GM12874 (cell line): ENCODE results near the gene TGFBRAP1.

Experiments used
- CTCF ChIP-seq: IDR thresholded peaks from 2 replicates; pipeline ENCODE4 v1.5.1; 2011; ENCODE audit warnings: low read depth, mild to moderate bottlenecking, control low read depth, low read length, moderate library complexity; ENCODE audit not compliant: insufficient read depth

Gene TGFBRAP1

GRCh38 chr2:105283532-105283931 lies 46.0 kb downstream of the TGFBRAP1 start:
- TF ChIP-seq CTCF, result no peak

GRCh38 chr2:105280281-105280680 lies 49.3 kb downstream of the TGFBRAP1 start:
- TF ChIP-seq CTCF, result no peak

GRCh38 chr2:105279126-105279525 lies 50.4 kb downstream of the TGFBRAP1 start:
- TF ChIP-seq CTCF, result no peak

GRCh38 chr2:105278654-105279053 lies 50.9 kb downstream of the TGFBRAP1 start:
- TF ChIP-seq CTCF, result no peak

GRCh38 chr2:105274046-105274445 lies 55.5 kb downstream of the TGFBRAP1 start:
- no peak for TF ChIP-seq CTCF

- TF ChIP-seq CTCF, result no peak
Measured at GRCh38 chr2:105272176-105272575, 57.4 kb downstream of the TGFBRAP1 start.

GRCh38 chr2:105271393-105272045 lies 58.0 kb downstream of the TGFBRAP1 start:
- no peak for TF ChIP-seq CTCF
